ENCODE results near the gene TSPEAR. TPM values are rescaled to one million over a fixed set of nuclear protein-coding genes. Genes with fewer than 3 reads are reported as not detected.

Gene TSPEAR
- total RNA-seq, 6 experiments from 2014 or later = not detected

DNA sequence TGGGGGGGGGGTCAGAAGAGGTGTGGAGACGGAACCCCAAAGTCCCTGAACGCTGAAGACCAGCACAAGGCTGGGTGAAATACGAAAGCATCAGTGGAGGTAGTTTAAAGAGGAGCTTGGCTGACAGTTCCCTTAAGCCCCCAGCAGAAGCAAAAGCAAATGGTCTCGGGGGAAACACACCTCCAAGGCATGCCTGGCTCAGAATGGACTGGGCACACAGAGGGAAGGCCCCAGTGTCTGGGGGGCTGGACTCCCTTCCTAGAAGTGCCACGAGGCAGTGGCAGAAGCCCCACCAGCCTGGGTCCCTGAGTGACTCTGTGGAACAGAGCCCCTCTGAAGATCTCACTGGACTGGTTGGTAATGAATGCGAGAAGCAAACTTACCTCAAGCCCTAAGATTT lies 46.4 kb upstream of the TSPEAR start:
- Mint-ChIP-seq H3K36me3 (ENCODE audit: low read depth) (0 out of 2 replicates have a peak, but pooled peaks cover 5% of the 10 kb centered on the region), H3K9me3 (peaks cover 10% of the 10 kb centered on the region; the same call in 1 of the 2 replicates), H3K4me1 (ENCODE audit: low read depth) (peaks cover 4% of the 10 kb centered on the region; the same call in 1 of the 2 replicates), H3K27ac (no peak overlapping the region), H3K27me3 (ENCODE audit: insufficient read depth) (peaks cover 38% of the 10 kb centered on the region), H3K4me3 (no peak overlapping the region)
- no peak for DNase-seq
- TF ChIP-seq, protein P1, sequence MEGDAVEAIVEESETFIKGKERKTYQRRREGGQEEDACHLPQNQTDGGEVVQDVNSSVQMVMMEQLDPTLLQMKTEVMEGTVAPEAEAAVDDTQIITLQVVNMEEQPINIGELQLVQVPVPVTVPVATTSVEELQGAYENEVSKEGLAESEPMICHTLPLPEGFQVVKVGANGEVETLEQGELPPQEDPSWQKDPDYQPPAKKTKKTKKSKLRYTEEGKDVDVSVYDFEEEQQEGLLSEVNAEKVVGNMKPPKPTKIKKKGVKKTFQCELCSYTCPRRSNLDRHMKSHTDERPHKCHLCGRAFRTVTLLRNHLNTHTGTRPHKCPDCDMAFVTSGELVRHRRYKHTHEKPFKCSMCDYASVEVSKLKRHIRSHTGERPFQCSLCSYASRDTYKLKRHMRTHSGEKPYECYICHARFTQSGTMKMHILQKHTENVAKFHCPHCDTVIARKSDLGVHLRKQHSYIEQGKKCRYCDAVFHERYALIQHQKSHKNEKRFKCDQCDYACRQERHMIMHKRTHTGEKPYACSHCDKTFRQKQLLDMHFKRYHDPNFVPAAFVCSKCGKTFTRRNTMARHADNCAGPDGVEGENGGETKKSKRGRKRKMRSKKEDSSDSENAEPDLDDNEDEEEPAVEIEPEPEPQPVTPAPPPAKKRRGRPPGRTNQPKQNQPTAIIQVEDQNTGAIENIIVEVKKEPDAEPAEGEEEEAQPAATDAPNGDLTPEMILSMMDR (IDR thresholded peaks at IDR 0.05) = no peak

DNA sequence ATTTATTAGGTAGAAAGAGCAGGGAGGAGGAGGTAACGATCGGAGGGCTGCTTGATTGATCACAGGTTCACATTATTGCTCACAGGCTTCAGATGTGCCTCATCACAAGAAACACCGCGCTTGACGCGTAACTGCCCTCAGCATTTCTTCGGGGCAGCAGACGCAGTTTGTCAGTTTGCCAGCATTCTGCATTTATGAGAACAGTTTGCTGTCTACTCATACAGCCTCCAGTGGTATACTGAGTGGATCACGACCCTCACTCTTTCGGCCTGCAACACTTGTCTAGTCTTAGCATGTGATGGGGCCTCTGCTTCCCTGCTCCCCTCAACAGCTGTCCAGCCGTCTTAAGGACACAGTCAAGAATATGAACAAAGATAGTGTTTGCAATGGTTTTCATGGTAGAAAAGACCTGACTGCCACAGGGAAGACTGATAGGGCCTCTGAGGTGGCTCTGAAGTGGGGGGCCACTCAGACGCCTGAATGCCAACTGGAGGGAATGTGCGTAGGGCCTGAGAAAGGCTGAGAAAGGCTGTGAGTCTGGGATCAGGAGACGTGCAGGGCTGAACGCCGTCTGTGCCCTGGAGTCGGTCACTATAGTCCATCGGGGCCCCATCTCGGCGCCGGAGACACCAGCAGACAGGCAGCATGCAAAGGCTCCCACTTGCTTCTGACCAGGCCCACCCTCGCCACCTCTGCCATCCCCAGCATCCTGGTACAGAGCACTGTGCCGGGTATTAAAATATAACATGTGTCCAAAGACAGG lies 45.2 kb upstream of the TSPEAR start:
- peaks cover 8% of the 10 kb centered on the region; the same call in 1 of the 2 replicates for H3K4me1 Mint-ChIP-seq (ENCODE audit: low read depth)
- H3K27ac Mint-ChIP-seq = no peak overlapping the region
- DNase-seq = no peak
- H3K36me3 Mint-ChIP-seq (ENCODE audit: low read depth) = 0 out of 2 replicates have a peak, but pooled peaks cover 5% of the 10 kb centered on the region
- TF ChIP-seq, protein P1 (IDR thresholded peaks at IDR 0.05) = no peak
- no peak overlapping the region for H3K4me3 Mint-ChIP-seq
- peaks cover 39% of the 10 kb centered on the region for H3K27me3 Mint-ChIP-seq (ENCODE audit: insufficient read depth)
- H3K9me3 Mint-ChIP-seq = peaks cover 10% of the 10 kb centered on the region; the same call in 1 of the 2 replicates

DNA sequence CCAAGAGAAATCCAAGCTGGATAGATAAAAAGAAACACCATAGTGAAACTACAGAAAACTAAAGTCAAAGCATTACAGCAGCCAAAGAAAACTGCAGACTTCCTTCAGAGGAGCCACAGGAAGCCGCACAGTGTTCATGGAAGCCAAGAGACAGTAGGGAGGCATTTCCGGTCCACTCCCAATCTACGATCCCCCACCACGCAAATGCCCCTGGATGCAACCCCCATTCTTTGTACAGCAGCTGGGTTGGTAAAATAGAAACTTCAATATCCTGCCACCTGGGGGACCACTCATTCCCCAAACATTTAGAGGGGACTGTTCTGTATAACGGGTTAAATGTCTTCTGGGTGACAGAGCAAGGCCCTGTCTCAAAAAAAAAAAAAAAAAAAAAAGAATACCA lies 43.9 kb upstream of the TSPEAR start:
- Mint-ChIP-seq H3K36me3 (ENCODE audit: low read depth) (0 out of 2 replicates have a peak, but pooled peaks cover 5% of the 10 kb centered on the region), H3K9me3 (peaks cover 10% of the 10 kb centered on the region; the same call in 1 of the 2 replicates), H3K4me3 (no peak overlapping the region), H3K27me3 (ENCODE audit: insufficient read depth) (peaks cover 43% of the 10 kb centered on the region), H3K27ac (no peak overlapping the region), H3K4me1 (ENCODE audit: low read depth) (peaks cover 8% of the 10 kb centered on the region; the same call in 1 of the 2 replicates)
- TF ChIP-seq, protein P1 (IDR thresholded peaks at IDR 0.05) = no peak
- DNase-seq = no peak

GRCh38 chr21:44753357-44753756 lies 42.0 kb upstream of the TSPEAR start:
- 0 out of 2 replicates have a peak, but pooled peaks cover 5% of the 10 kb centered on the region for H3K36me3 Mint-ChIP-seq (ENCODE audit: low read depth)
- H3K27ac Mint-ChIP-seq = no peak overlapping the region
- peaks cover 38% of the 10 kb centered on the region for H3K27me3 Mint-ChIP-seq (ENCODE audit: insufficient read depth)
- H3K9me3 Mint-ChIP-seq = peaks cover 10% of the 10 kb centered on the region; the same call in 1 of the 2 replicates
- TF ChIP-seq, protein P1 (IDR thresholded peaks at IDR 0.05) = no peak
- peaks cover 8% of the 10 kb centered on the region; the same call in 1 of the 2 replicates for H3K4me1 Mint-ChIP-seq (ENCODE audit: low read depth)
- no peak for DNase-seq
- H3K4me3 Mint-ChIP-seq = no peak overlapping the region

- Mint-ChIP-seq H3K27me3 (ENCODE audit: insufficient read depth) (peaks cover 42% of the 10 kb centered on the region), H3K27ac (no peak overlapping the region), H3K4me3 (no peak overlapping the region), H3K36me3 (ENCODE audit: low read depth) (0 out of 2 replicates have a peak, but pooled peaks cover 5% of the 10 kb centered on the region), H3K4me1 (ENCODE audit: low read depth) (peaks cover 8% of the 10 kb centered on the region; the same call in 1 of the 2 replicates), H3K9me3 (peaks cover 10% of the 10 kb centered on the region; the same call in 1 of the 2 replicates)
- peak; percentile 23 for DNase-seq
- TF ChIP-seq, protein P1 (IDR thresholded peaks at IDR 0.05) = peak; percentile 34; the same call in 1 of the 2 replicates
These were observed 41.4 kb upstream of the TSPEAR start for GRCh38 chr21:44752671-44753235.
